HepG2 (cell line): ENCODE data around the gene OGFR. TPM values are rescaled to one million over a fixed set of nuclear protein-coding genes. Genes with fewer than 3 reads are reported as not detected.

Experiments used
- ATAC-seq: fragments of 200-7000 bp; cut with Tn5 transposase; 3 replicates; pipeline ENCODE4 v1.9.1; 2020; ENCODE audit warnings: mild to moderate bottlenecking, moderate library complexity
- BruUV-seq: library from RNA; stranded (reverse); fragments of 400-500 nt; replicated peaks from 2 replicates; lab custom pipeline; 2021; lab: Mats Ljungman, UMichigan
- CTCF ChIA-PET: fragments of 300-600 bp; formaldehyde crosslinking; extraction: SDS; loops from one replicate; lab custom pipeline; 2021; ENCODE audit warnings: low total read pairs, inconsistent platforms, low intra/inter-chr PET ratio; lab: Yijun Ruan, JAX
- POLR2A ChIA-PET: fragments of 350-600 bp; sonication (Branson Sonifier 250); formaldehyde crosslinking; loops from one replicate; lab custom pipeline; 2020; ENCODE audit warnings: antibody characterized with exemption, inconsistent platforms; lab: Yijun Ruan, JAX
- DNase-seq: peaks from one replicate; pipeline ENCODE4 v3.0.0-alpha.2; 2015; ENCODE audit warnings: low spot score
- FAIRE-seq: peaks from 3 replicates; lab custom pipeline; 2011; peaks lifted over from hg19 to GRCh38; lab: Jason Lieb, UNC
- H2AFZ ChIP-seq: one replicate; pipeline ENCODE4 v1.6.1; 2011; ENCODE audit warnings: low read length, inconsistent platforms
- H3K27ac ChIP-seq: fragments of 300-600 bp; 3 replicates; pipeline ENCODE4 v1.8.0; 2011; ENCODE audit warnings: mixed run types, mild to moderate bottlenecking, mixed read lengths, low read length, inconsistent platforms; ENCODE audit not compliant: insufficient read depth; ENCODE audit errors: extremely low read length
- H3K27me3 ChIP-seq, 2 experiments: fragments of 200-600 bp in 1 of 2; 2 replicates in 1 of 2; 3 replicates in 1 of 2; pipeline versions ENCODE4 v1.6.0 to v1.8.0; 2011; ENCODE audit warnings: low read length in 2 of 2, mild to moderate bottlenecking in 2 of 2, moderate library complexity in 2 of 2, inconsistent platforms in 1 of 2; ENCODE audit not compliant: insufficient read depth in 2 of 2, control insufficient read depth in 1 of 2
- H3K36me3 ChIP-seq, 2 experiments: fragments of 200-600 bp in 1 of 2; replicated peaks in 1 of 2; 2 replicates in 1 of 2; 3 replicates in 1 of 2; pipeline versions ENCODE4 v1.5.1 to v1.8.0; 2011; ENCODE audit warnings: low read length in 2 of 2, inconsistent platforms in 1 of 2; ENCODE audit not compliant: insufficient read depth in 2 of 2, control insufficient read depth in 1 of 2
- H3K4me1 ChIP-seq: 2 replicates; pipeline ENCODE4 v1.5.1; 2012; ENCODE audit warnings: low read length, inconsistent platforms; ENCODE audit not compliant: insufficient read depth
- H3K4me2 ChIP-seq: 2 replicates; pipeline ENCODE4 v1.6.0; 2011; ENCODE audit warnings: low read depth, low read length, inconsistent platforms
- H3K4me3 ChIP-seq, 3 experiments: fragments of 200-600 bp in 1 of 3; sonication (generic), shearing (Covaris generic) in 1 of 3; replicated peaks in 1 of 3; 2 replicates each; pipeline ENCODE4 v1.5.1; 2011 to 2016; ENCODE audit warnings: low read length in 3 of 3, inconsistent platforms in 2 of 3, low read depth in 2 of 3, mild to moderate bottlenecking in 2 of 3, control low read depth in 1 of 3, mixed read lengths in 1 of 3; ENCODE audit not compliant: insufficient read depth in 1 of 3
- H3K79me2 ChIP-seq: one replicate; pipeline ENCODE4 v1.6.1; 2011; ENCODE audit warnings: low read length, inconsistent platforms; ENCODE audit not compliant: insufficient read depth
- H3K9ac ChIP-seq: 2 replicates; pipeline ENCODE4 v1.6.0; 2011; ENCODE audit warnings: mild to moderate bottlenecking, low read depth, low read length, inconsistent platforms; ENCODE audit not compliant: insufficient read depth
- H3K9me3 ChIP-seq: 2 replicates; pipeline ENCODE4 v1.5.1; 2012; ENCODE audit warnings: mild to moderate bottlenecking, low read length
- H4K20me1 ChIP-seq: 2 replicates; pipeline ENCODE4 v1.6.0; 2011; ENCODE audit warnings: inconsistent platforms, mild to moderate bottlenecking, low read length, moderate library complexity; ENCODE audit not compliant: insufficient read depth
- ESRRA ChIP-seq: sonication (generic); formaldehyde crosslinking; IDR thresholded peaks from 2 replicates; pipeline ENCODE4 v1.5.1; 2020; ENCODE audit warnings: mild to moderate bottlenecking, low read depth, missing genetic modification reagents
- FLYWCH1 ChIP-seq: sonication (generic); formaldehyde crosslinking; IDR thresholded peaks from 2 replicates; pipeline ENCODE4 v1.8.1; 2023; ENCODE audit warnings: mild to moderate bottlenecking, missing genetic modification reagents
- FOXM1 ChIP-seq: sonication (generic); formaldehyde crosslinking; IDR thresholded peaks from 2 replicates; pipeline ENCODE4 v1.5.0; 2020; ENCODE audit warnings: missing genetic modification reagents
- SMAD1 ChIP-seq: sonication (generic); formaldehyde crosslinking; IDR thresholded peaks from 2 replicates; pipeline ENCODE4 v1.4.0; 2020; ENCODE audit warnings: missing genetic modification reagents, low read depth, mild to moderate bottlenecking, borderline replicate concordance
- ZNF274 ChIP-seq: sonication (generic); formaldehyde crosslinking; IDR thresholded peaks from 2 replicates; pipeline ENCODE4 v1.5.1; 2020; ENCODE audit warnings: mild to moderate bottlenecking, missing genetic modification reagents
- ZNF33A ChIP-seq: sonication (generic); formaldehyde crosslinking; IDR thresholded peaks from 2 replicates; pipeline ENCODE4 v1.5.1; 2020; ENCODE audit warnings: missing genetic modification reagents, mild to moderate bottlenecking, moderate library complexity, borderline replicate concordance
- ZNF484 ChIP-seq: sonication (generic); formaldehyde crosslinking; IDR thresholded peaks from 2 replicates; pipeline ENCODE4 v1.5.1; 2020; ENCODE audit warnings: mild to moderate bottlenecking, low read depth, missing genetic modification reagents, borderline replicate concordance
- WGBS: methylation state at CpG from one replicate; pipeline ENCODE4 v1.1.6; 2017; ENCODE audit warnings: low lambda C conversion rate; 5-methylcytosine and 5-hydroxymethylcytosine counted together
- in situ Hi-C: cut with HindIII; loops from 2 replicates; pipeline ENCODE4 v1.10.0; 2017; ENCODE audit warnings: low pct_unique_long_range_greater_than_20kb; ENCODE audit not compliant: extremely low pct_ligation_motif_present
- intact Hi-C: fragments of 100-400 bp; cut with micrococcal nuclease; formaldehyde crosslinking; loops from one replicate; pipeline ENCODE4 v1.10.0; 2022; ENCODE audit not compliant: unreplicated experiment
- polyA plus RNA-seq, 8 experiments: library from polyadenylated mRNA; depleted of rRNA in 3 of 8; stranded (reverse) in 7 of 8; unstranded in 1 of 8; fragments of >200 nt; fragmentation: Illumina TruSeq in 4 of 8; extraction: Trizol in 4 of 8; gene quantifications; 2 replicates each; pipeline versions ENCODE4 v1.2.1 to v1.2.3, GENCODE V29; 2011 to 2016; ENCODE audit warnings: low read depth in 4 of 8, missing spikeins in 1 of 8, mixed read lengths in 1 of 8; ENCODE audit not compliant: insufficient read depth in 1 of 8
- total RNA-seq, 5 experiments: library from RNA; depleted of rRNA; stranded (reverse); fragments of >200 nt; fragmentation: Illumina TruSeq; extraction: Trizol; gene quantifications; 2 replicates each; pipeline ENCODE4 v1.2.3, GENCODE V29; 2016; ENCODE audit warnings: low read depth in 1 of 5
- TF ChIP-seq, protein P1 (sequence below): sonication (generic); formaldehyde crosslinking; conservative IDR thresholded peaks from 2 replicates; pipeline ENCODE4 v1.4.0; 2020; ENCODE audit warnings: missing genetic modification reagents
- TF ChIP-seq, protein P2 (sequence below), 2 experiments: sonication (generic) in 1 of 2; formaldehyde crosslinking in 1 of 2; IDR thresholded peaks; 2 replicates each; pipeline versions ENCODE4 v1.4.0 to v1.6.1; 2016 to 2020; ENCODE audit warnings: borderline replicate concordance in 1 of 2, low read depth in 1 of 2, mild to moderate bottlenecking in 1 of 2, missing genetic modification reagents in 1 of 2

OGFR gene
- total and polyA plus RNA-seq, 2 of the 13 experiments (the other 11 are each of a cell fraction or from before 2014, with no cell fraction given) = 47.7 to 81.8 TPM

DNA sequence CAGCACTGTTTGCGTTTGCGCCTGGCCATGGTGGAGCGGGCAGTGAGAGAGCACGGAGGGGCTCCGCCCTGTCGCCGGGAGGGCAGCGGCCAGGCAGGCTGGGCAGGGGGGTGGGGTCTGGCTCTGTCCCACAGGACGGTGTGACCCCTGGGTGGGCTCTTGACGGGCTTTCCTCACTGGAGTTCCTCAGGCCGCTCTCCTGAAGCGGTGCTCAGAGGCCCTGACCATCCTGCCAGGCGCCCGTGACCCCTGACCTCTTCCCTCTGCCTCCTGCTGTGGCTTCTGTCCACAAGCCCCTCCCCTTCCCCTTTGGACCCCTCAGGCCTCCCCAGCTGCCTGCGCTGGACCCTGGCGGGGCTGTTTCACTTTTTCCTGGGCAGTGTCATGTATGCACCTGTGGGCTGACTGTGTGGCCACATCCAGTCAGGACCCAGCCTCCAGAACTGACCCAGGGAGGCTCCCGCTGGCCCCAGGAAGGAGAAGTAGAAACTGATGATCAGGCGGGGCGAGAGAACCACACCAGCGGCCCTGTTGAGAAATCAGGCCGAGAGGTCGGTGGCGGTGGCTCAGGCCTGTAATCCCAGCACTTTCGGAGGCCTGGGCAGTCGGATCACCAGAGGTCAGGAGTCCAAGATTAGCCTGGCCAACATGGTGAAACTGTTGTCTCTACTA, 1.2 kb downstream of the OGFR start:
- H3K79me2 ChIP-seq = peaks cover 24% of the 10 kb centered on the region
- POLR2A ChIA-PET = interaction anchor here (1.1 to 6.6 kb wide), 8 partner anchors 10 to 182 kb away, joined by 3 to 110 read pairs (median 10); partner anchors contain the start of genes COL9A3 and MRGBP
- no peak overlapping the region for H2AFZ ChIP-seq
- in situ Hi-C loops = no loop called here
- H4K20me1 ChIP-seq = peaks cover 15% of the 10 kb centered on the region; the same call in 1 of the 2 replicates
- ATAC-seq = peak; percentile 76
- H3K4me3 ChIP-seq = peak overlapping the region; percentile 82 to 100 (median 96)
- CTCF ChIA-PET = interaction anchor here (1.5 kb wide), 1 partner anchor 14 kb away, joined by 5 read pairs; no protein-coding TSS in a partner anchor
- DNase-seq = peak; percentile 90
- intact Hi-C loops = loop anchor here (1.0 to 5.0 kb wide), 4 partner anchors 12 to 184 kb away; no protein-coding TSS in a partner anchor
- H3K27ac ChIP-seq = peak overlapping the region; percentile 89
- H3K36me3 ChIP-seq = peaks cover 42 to 44% of the 10 kb centered on the region in 2 experiments
- peak; percentile 92 for FAIRE-seq
- H3K9ac ChIP-seq = peak overlapping the region; percentile 88
- no peaks in the 10 kb centered on the region for H3K9me3 ChIP-seq
- WGBS = 0% methylated on average over 25 of the region's 25 CpGs
- peaks cover 48% of the 10 kb centered on the region for H3K4me1 ChIP-seq
- H3K4me2 ChIP-seq = peak overlapping the region; percentile 89
- BruUV-seq = no TSS peak
- no peaks in the 10 kb centered on the region for H3K27me3 ChIP-seq
- TF ChIP-seq SMAD1 (CRISPR knock-in tag) = peak; percentile 95
- TF ChIP-seq, protein P1, sequence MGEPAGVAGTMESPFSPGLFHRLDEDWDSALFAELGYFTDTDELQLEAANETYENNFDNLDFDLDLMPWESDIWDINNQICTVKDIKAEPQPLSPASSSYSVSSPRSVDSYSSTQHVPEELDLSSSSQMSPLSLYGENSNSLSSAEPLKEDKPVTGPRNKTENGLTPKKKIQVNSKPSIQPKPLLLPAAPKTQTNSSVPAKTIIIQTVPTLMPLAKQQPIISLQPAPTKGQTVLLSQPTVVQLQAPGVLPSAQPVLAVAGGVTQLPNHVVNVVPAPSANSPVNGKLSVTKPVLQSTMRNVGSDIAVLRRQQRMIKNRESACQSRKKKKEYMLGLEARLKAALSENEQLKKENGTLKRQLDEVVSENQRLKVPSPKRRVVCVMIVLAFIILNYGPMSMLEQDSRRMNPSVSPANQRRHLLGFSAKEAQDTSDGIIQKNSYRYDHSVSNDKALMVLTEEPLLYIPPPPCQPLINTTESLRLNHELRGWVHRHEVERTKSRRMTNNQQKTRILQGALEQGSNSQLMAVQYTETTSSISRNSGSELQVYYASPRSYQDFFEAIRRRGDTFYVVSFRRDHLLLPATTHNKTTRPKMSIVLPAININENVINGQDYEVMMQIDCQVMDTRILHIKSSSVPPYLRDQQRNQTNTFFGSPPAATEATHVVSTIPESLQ (CRISPR knock-in tag) = no peak; the same call in 1 of the 2 replicates
- TF ChIP-seq ZNF33A (CRISPR knock-in tag) = peak; percentile 95
- TF ChIP-seq ZNF274 = peak; percentile 74; the same call in 1 of the 2 replicates
- TF ChIP-seq, protein P2, sequence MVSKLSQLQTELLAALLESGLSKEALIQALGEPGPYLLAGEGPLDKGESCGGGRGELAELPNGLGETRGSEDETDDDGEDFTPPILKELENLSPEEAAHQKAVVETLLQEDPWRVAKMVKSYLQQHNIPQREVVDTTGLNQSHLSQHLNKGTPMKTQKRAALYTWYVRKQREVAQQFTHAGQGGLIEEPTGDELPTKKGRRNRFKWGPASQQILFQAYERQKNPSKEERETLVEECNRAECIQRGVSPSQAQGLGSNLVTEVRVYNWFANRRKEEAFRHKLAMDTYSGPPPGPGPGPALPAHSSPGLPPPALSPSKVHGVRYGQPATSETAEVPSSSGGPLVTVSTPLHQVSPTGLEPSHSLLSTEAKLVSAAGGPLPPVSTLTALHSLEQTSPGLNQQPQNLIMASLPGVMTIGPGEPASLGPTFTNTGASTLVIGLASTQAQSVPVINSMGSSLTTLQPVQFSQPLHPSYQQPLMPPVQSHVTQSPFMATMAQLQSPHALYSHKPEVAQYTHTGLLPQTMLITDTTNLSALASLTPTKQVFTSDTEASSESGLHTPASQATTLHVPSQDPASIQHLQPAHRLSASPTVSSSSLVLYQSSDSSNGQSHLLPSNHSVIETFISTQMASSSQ (IDR thresholded peaks at IDR 0.05; ENCODE audit: low read depth) = peak; percentile 4; the same call in 1 of the 2 replicates
- TF ChIP-seq, protein P2 (CRISPR knock-in tag; IDR thresholded peaks at IDR 0.05; ENCODE audit: borderline replicate concordance) = no peak
- no peak for TF ChIP-seq FLYWCH1 (CRISPR knock-in tag)
- TF ChIP-seq ZNF484 (CRISPR knock-in tag) = no peak
- 0 out of 2 replicates have a peak, but pooled peaks have one; percentile 26 for TF ChIP-seq FOXM1 (CRISPR knock-in tag)
- peak; percentile 80 for TF ChIP-seq ESRRA (CRISPR knock-in tag)
